NCI-H1417 (cell line): ENCODE data around the gene WWC1.
"Not testable (repeated sequence)": the region's sequence is repeated elsewhere in the genome, so short reads cannot be mapped to it uniquely, and the experiment has no call there.

Source experiments
- DNase-seq, 3 experiments: peaks; one replicate each; lab custom pipeline; 2025; lab: John Stamatoyannopoulos, UW

Gene WWC1

GRCh38 chr5:168286386-168286785, 5.1 kb upstream of the WWC1 start:
- peak in 2 of 3 experiments; percentile 5 to 86 for DNase-seq

- not testable (repeated sequence) for DNase-seq
These were observed 4.6 kb upstream of the WWC1 start for GRCh38 chr5:168286863-168287262.

GRCh38 chr5:168287362-168287761, 4.1 kb upstream of the WWC1 start:
- DNase-seq = no peak

GRCh38 chr5:168288349-168289245, 2.8 kb upstream of the WWC1 start:
- no peak for DNase-seq

GRCh38 chr5:168290902-168291341, 523 bp upstream of the WWC1 start:
- DNase-seq = no peak

- DNase-seq = peak in 2 of 3 experiments; percentile 55 to 69
These were observed 730 bp downstream of the WWC1 start for GRCh38 chr5:168291964-168292785.

- DNase-seq = no peak
These were observed 1.6 kb downstream of the WWC1 start for GRCh38 chr5:168292786-168293696.

- DNase-seq = no peak
These were observed 4.2 kb downstream of the WWC1 start for GRCh38 chr5:168295574-168296201.

- DNase-seq = no peak
These were observed 5.2 kb downstream of the WWC1 start for GRCh38 chr5:168296682-168297081.

GRCh38 chr5:168298949-168299348, 7.5 kb downstream of the WWC1 start:
- DNase-seq = no peak

GRCh38 chr5:168299372-168299771, 7.9 kb downstream of the WWC1 start:
- DNase-seq = no peak

- peak in 2 of 3 experiments; percentile 3 for DNase-seq
These were observed 9.1 kb downstream of the WWC1 start for GRCh38 chr5:168300326-168301182.

- DNase-seq = peak in 2 of 3 experiments; percentile 5 to 42
These were observed 10.3 kb downstream of the WWC1 start for GRCh38 chr5:168301593-168302390.

- DNase-seq = no peak
These were observed 11.3 kb downstream of the WWC1 start for GRCh38 chr5:168302785-168303184.

- no peak for DNase-seq
These were observed 12.1 kb downstream of the WWC1 start for GRCh38 chr5:168303393-168304025.

- no peak for DNase-seq
These were observed 12.9 kb downstream of the WWC1 start for GRCh38 chr5:168304349-168304748.

GRCh38 chr5:168305281-168305680, 13.8 kb downstream of the WWC1 start:
- DNase-seq = no peak

GRCh38 chr5:168307022-168307421, 15.6 kb downstream of the WWC1 start:
- DNase-seq = no peak
